Left lung (tissue), 14 donors: ENCODE measurements around the gene CRACDL. TPM values are rescaled to one million over a fixed set of nuclear protein-coding genes. Genes with fewer than 3 reads are reported as not detected.

Experiments
- ATAC-seq: fragments of 200-7000 bp; cut with Tn5 transposase; one replicate; pipeline ENCODE4 v1.9.1; 2020; ENCODE audit warnings: moderate library complexity
- DNase-seq, 4 donors: peaks; one replicate each; pipeline ENCODE4 v3.0.0-alpha.2; 2013 to 2020
- H3K27ac ChIP-seq, 2 donors: fragments of 200-600 bp; sonication (generic) in 1 of 2; one replicate each; pipeline versions ENCODE4 v1.5.0 to v1.8.0; 2020 to 2021
- H3K27me3 ChIP-seq, 2 donors: fragments of 200-600 bp; sonication (generic) in 1 of 2; one replicate each; pipeline versions ENCODE4 v1.5.0 to v1.8.0; 2020 to 2021
- H3K36me3 ChIP-seq, 2 donors: fragments of 200-600 bp; sonication (generic) in 1 of 2; one replicate each; pipeline versions ENCODE4 v1.5.0 to v1.8.0; 2020 to 2021
- H3K4me1 ChIP-seq, 2 donors: fragments of 200-600 bp; one replicate each; pipeline ENCODE4 v1.8.0; 2021
- H3K4me3 ChIP-seq, 2 donors: fragments of 200-600 bp; sonication (generic) in 1 of 2; one replicate each; pipeline versions ENCODE4 v1.5.0 to v1.8.0; 2020 to 2021; ENCODE audit warnings: mild to moderate bottlenecking in 1 of 2
- H3K9me3 ChIP-seq, 2 donors: fragments of 200-600 bp; sonication (generic) in 1 of 2; one replicate each; pipeline versions ENCODE4 v1.5.0 to v1.8.0; 2020 to 2021
- CTCF ChIP-seq, 2 donors: fragments of 200-600 bp; sonication (generic) in 1 of 2; IDR thresholded peaks; one replicate each; pipeline versions ENCODE4 v1.5.0 to v1.8.0; 2021; ENCODE audit warnings: antibody characterized with exemption in 2 of 2
- intact Hi-C, 2 donors: fragments of 100-400 bp; cut with DNase I; formaldehyde crosslinking; loops; one replicate each; pipeline versions ENCODE4 v1.11.2 to v1.14.2; 2022
- long read RNA-seq, 12 donors: library from polyadenylated mRNA in 2 of 12; unstranded in 2 of 12; transcript quantifications; one replicate each; pipeline ENCODE4 v2.0.0 and lab custom pipeline, GENCODE V29; 2019 to 2026
- polyA plus RNA-seq, 6 donors: library from polyadenylated mRNA; unstranded; fragments of 120-200 nt; gene quantifications; one replicate each; pipeline ENCODE4 v1.2.1, GENCODE V29; 2013; ENCODE audit not compliant: insufficient read length in 6 of 6
- total RNA-seq, 2 donors: library from RNA; stranded (reverse); fragmentation: NEBNext Ultra II Directional; extraction: Animal tissue kit (Norgen Biotek cat#: 25700); gene quantifications; one replicate each; pipeline ENCODE4 v1.2.1, GENCODE V29; 2021
- donor health status: DM: no; HTN: yes; CAD: no.
- donor health status: DM: no; HTN: no; CAD: no.

The CRACDL gene
- 10 to 100 TPM; 14.1 to 15.2 TPM for total RNA-seq
- polyA plus RNA-seq = 1 to 10 TPM; 4.0 to 7.6 (median 4.8) TPM
- long read RNA-seq, donor 1 = 0 reads
- long read RNA-seq, donor 2 = 0 reads
- long read RNA-seq, donor 3 = 0 reads
- long read RNA-seq, donor 4, partial matches to known transcripts = 1 of 1 reads
- long read RNA-seq, donor 4, other reads (novel, unspliced or antisense) = 0 of 1 reads
- long read RNA-seq, donor 5 = 0 reads
- long read RNA-seq, donor 6, partial matches to known transcripts = 5 of 5 reads
- long read RNA-seq, donor 6, other reads (novel, unspliced or antisense) = 0 of 5 reads
- long read RNA-seq, donor 7 = 0 reads
- long read RNA-seq, donor 8 = 0 reads
- long read RNA-seq, donor 9 = 0 reads
- long read RNA-seq, donor 10, partial matches to known transcripts = 8 of 8 reads
- long read RNA-seq, donor 10, other reads (novel, unspliced or antisense) = 0 of 8 reads
- long read RNA-seq, donor 11 = 0 reads
- long read RNA-seq, donor 12 = 0 reads

GRCh38 chr2:98935777-98936352 is at the start of gene CRACDL:
Gene CRACDL (minus strand): TSS chr2:98936225. CDS start chr2:98846800, 89,425 bp downstream.
- no peaks in the 10 kb centered on the region for H3K9me3 ChIP-seq
- peaks cover 17 to 65% of the 10 kb centered on the region in 2 donors for H3K27me3 ChIP-seq
- TF ChIP-seq CTCF (IDR thresholded peaks at IDR 0.05) = no peak
- H3K36me3 ChIP-seq = no peaks in the 10 kb centered on the region
- ATAC-seq (peak; percentile 80), DNase-seq (peak in 1 of 4 donors; percentile 82)
- peaks cover 8 to 18% of the 10 kb centered on the region in 2 donors for H3K4me1 ChIP-seq
- H3K4me3 ChIP-seq = peak within 1 kb of the TSS; percentile 35 to 40
- intact Hi-C loops = no loop called here
- no peak within 1 kb of the TSS for H3K27ac ChIP-seq

GRCh38 chr2:98975611-98976010 is 39.6 kb upstream of the CRACDL start:
- no peaks in the 10 kb centered on the region for H3K4me1 ChIP-seq
- H3K36me3 ChIP-seq = no peaks in the 10 kb centered on the region
- H3K27me3 ChIP-seq = no peaks in the 10 kb centered on the region
- peaks cover 0 to 35% of the 10 kb centered on the region in 2 donors for H3K9me3 ChIP-seq
- DNase-seq (no peak), ATAC-seq (no peak)
- intact Hi-C loops = no loop called here
- no peak for TF ChIP-seq CTCF (IDR thresholded peaks at IDR 0.05)
- no peak overlapping the region for H3K4me3 ChIP-seq
- no peak overlapping the region for H3K27ac ChIP-seq

GRCh38 chr2:98972582-98973167 is 36.6 kb upstream of the CRACDL start:
- ATAC-seq (no peak), DNase-seq (no peak)
- Histone ChIP-seq H3K27ac (no peak overlapping the region), H3K4me3 (no peak overlapping the region), H3K27me3 (no peaks in the 10 kb centered on the region), H3K9me3 (peaks cover 0 to 54% of the 10 kb centered on the region in 2 donors), H3K4me1 (no peaks in the 10 kb centered on the region), H3K36me3 (no peaks in the 10 kb centered on the region)
- no peak for TF ChIP-seq CTCF (IDR thresholded peaks at IDR 0.05)
- intact Hi-C loops = no loop called here

GRCh38 chr2:98959810-98960507 is 23.9 kb upstream of the CRACDL start:
- no peak overlapping the region for H3K4me3 ChIP-seq
- no peaks in the 10 kb centered on the region for H3K27me3 ChIP-seq
- no peaks in the 10 kb centered on the region for H3K4me1 ChIP-seq
- H3K36me3 ChIP-seq = no peaks in the 10 kb centered on the region
- TF ChIP-seq CTCF (IDR thresholded peaks at IDR 0.05) = no peak
- no peak for DNase-seq
- no peak for ATAC-seq
- H3K27ac ChIP-seq = no peak overlapping the region
- H3K9me3 ChIP-seq = peaks cover 0 to 3% of the 10 kb centered on the region in 2 donors
- intact Hi-C loops = no loop called here
